Liver (tissue), 9 donors: ENCODE measurements around the gene SCARF1. TPM values are rescaled to one million over a fixed set of nuclear protein-coding genes. Genes with fewer than 3 reads are reported as not detected.

ENCODE experiments used
- DNase-seq: peaks from one replicate; pipeline ENCODE4 v3.0.0-alpha.2; 2017; ENCODE audit warnings: low spot score
- H3K27ac ChIP-seq, 2 donors: one replicate each; pipeline ENCODE4 v1.7.0; 2013; ENCODE audit warnings: inconsistent platforms in 2 of 2, low read length in 2 of 2, control low read depth in 1 of 2, low read depth in 1 of 2, mild to moderate bottlenecking in 1 of 2
- H3K27me3 ChIP-seq, 4 donors: one replicate each; pipeline versions ENCODE4 v1.6.1 to v1.7.0; 2013; ENCODE audit warnings: low read length in 3 of 4, inconsistent platforms in 1 of 4, mild to moderate bottlenecking in 1 of 4, moderate library complexity in 1 of 4; ENCODE audit not compliant: control insufficient read depth in 4 of 4, insufficient read depth in 4 of 4
- H3K36me3 ChIP-seq, 4 donors: one replicate each; pipeline versions ENCODE4 v1.6.1 to v1.7.0; 2013; ENCODE audit warnings: low read length in 3 of 4, mild to moderate bottlenecking in 3 of 4, low read depth in 1 of 4, moderate library complexity in 1 of 4; ENCODE audit not compliant: control insufficient read depth in 4 of 4, insufficient read depth in 3 of 4
- H3K4me1 ChIP-seq, 4 donors: one replicate each; pipeline versions ENCODE4 v1.6.1 to v1.7.0; 2013; ENCODE audit warnings: low read length in 3 of 4, mild to moderate bottlenecking in 3 of 4, moderate library complexity in 1 of 4; ENCODE audit not compliant: control insufficient read depth in 4 of 4, insufficient read depth in 4 of 4
- H3K4me3 ChIP-seq, 3 donors: one replicate each; pipeline versions ENCODE4 v1.6.1 to v1.7.0; 2013; ENCODE audit warnings: low read length in 3 of 3, control low read depth in 1 of 3, low read depth in 1 of 3, mild to moderate bottlenecking in 1 of 3
- H3K9ac ChIP-seq, 2 donors: one replicate each; pipeline ENCODE4 v1.7.0; 2013; ENCODE audit warnings: low read length in 2 of 2, mild to moderate bottlenecking in 2 of 2, moderate library complexity in 2 of 2, control low read depth in 1 of 2, low read depth in 1 of 2
- H3K9me3 ChIP-seq, 4 donors: one replicate each; pipeline versions ENCODE4 v1.6.1 to v1.7.0; 2013; ENCODE audit warnings: low read length in 3 of 4; ENCODE audit not compliant: control insufficient read depth in 4 of 4
- CTCF ChIP-seq: fragments of 150-350 bp; IDR thresholded peaks from 2 replicates; pipeline ENCODE4 v1.5.1; 2017; ENCODE audit warnings: improper control_type of control experiment, low read depth, low read length; ENCODE audit not compliant: missing input control
- EGR1 ChIP-seq, 2 donors: IDR thresholded peaks; 2 replicates each; pipeline ENCODE4 v1.6.1; 2016 to 2018; ENCODE audit warnings: antibody characterized with exemption in 2 of 2, low read depth in 2 of 2
- FOXA1 ChIP-seq: IDR thresholded peaks from 2 replicates; pipeline ENCODE4 v1.6.1; 2016; ENCODE audit warnings: antibody characterized with exemption
- FOXA2 ChIP-seq: IDR thresholded peaks from 2 replicates; pipeline ENCODE4 v1.6.1; 2016; ENCODE audit warnings: antibody characterized with exemption
- GABPA ChIP-seq, 2 donors: IDR thresholded peaks in 1 of 2; conservative IDR thresholded peaks in 1 of 2; 2 replicates each; pipeline ENCODE4 v1.6.1; 2016; ENCODE audit warnings: antibody characterized with exemption in 2 of 2, mild to moderate bottlenecking in 1 of 2, moderate library complexity in 1 of 2
- HNF4A ChIP-seq, 2 donors: conservative IDR thresholded peaks; 2 replicates each; pipeline ENCODE4 v1.6.1; 2016; ENCODE audit warnings: antibody characterized with exemption in 2 of 2, mild to moderate bottlenecking in 2 of 2
- HNF4G ChIP-seq: IDR thresholded peaks from 2 replicates; pipeline ENCODE4 v1.6.1; 2016; ENCODE audit warnings: antibody characterized with exemption
- NR2F2 ChIP-seq: IDR thresholded peaks from 2 replicates; pipeline ENCODE4 v1.6.1; 2016; ENCODE audit warnings: antibody characterized with exemption
- RAD21 ChIP-seq, 2 donors: IDR thresholded peaks; 2 replicates each; pipeline ENCODE4 v1.6.1; 2016; ENCODE audit warnings: antibody characterized with exemption in 2 of 2, mild to moderate bottlenecking in 2 of 2
- RXRA ChIP-seq, 2 donors: IDR thresholded peaks; 2 replicates each; pipeline ENCODE4 v1.6.1; 2017 to 2018; ENCODE audit warnings: antibody characterized with exemption in 2 of 2, mild to moderate bottlenecking in 1 of 2
- SP1 ChIP-seq: IDR thresholded peaks from 2 replicates; pipeline ENCODE4 v1.6.1; 2018; ENCODE audit warnings: antibody characterized with exemption, mild to moderate bottlenecking
- TAF1 ChIP-seq: conservative IDR thresholded peaks from 2 replicates; pipeline ENCODE4 v1.6.1; 2016; ENCODE audit warnings: antibody characterized with exemption, mild to moderate bottlenecking
- YY1 ChIP-seq: IDR thresholded peaks from 2 replicates; pipeline ENCODE4 v1.6.1; 2016; ENCODE audit warnings: antibody characterized with exemption, mild to moderate bottlenecking
- WGBS: extraction: QIAGEN DNeasy Blood & Tissue Kit; methylation state at CpG from one replicate; pipeline ENCODE4 v1.1.7; 2013; 5-methylcytosine and 5-hydroxymethylcytosine counted together
- polyA plus RNA-seq, 2 donors: library from polyadenylated mRNA; stranded (reverse) in 1 of 2; unstranded in 1 of 2; fragments of 200-250 nt in 1 of 2; fragments of >200 nt in 1 of 2; fragmentation: Nextera tagmentation in 1 of 2; extraction: Ambion mirVana in 1 of 2; gene quantifications; one replicate each; pipeline versions ENCODE4 v1.2.1 to v1.2.3, GENCODE V29; 2013 to 2015
- total RNA-seq, 2 donors: library from RNA; depleted of rRNA; stranded (reverse); fragments of >200 nt; gene quantifications; one replicate each; pipeline ENCODE4 v1.2.3, GENCODE V29; 2014
- TF ChIP-seq, protein P1 (sequence below): IDR thresholded peaks from 2 replicates; pipeline ENCODE4 v1.6.1; 2016; ENCODE audit warnings: antibody characterized with exemption
- TF ChIP-seq, protein P2 (sequence below): IDR thresholded peaks from 2 replicates; pipeline ENCODE4 v1.6.1; 2016; ENCODE audit warnings: antibody characterized with exemption
- donor health status: healthy.
- donor health status: healthy.
- donor health status: healthy.
- donor health status: healthy.
- donor health status: healthy.

The SCARF1 gene
- total and polyA plus RNA-seq, 4 donors = 1.3 to 11.9 (median 8.4) TPM

DNA sequence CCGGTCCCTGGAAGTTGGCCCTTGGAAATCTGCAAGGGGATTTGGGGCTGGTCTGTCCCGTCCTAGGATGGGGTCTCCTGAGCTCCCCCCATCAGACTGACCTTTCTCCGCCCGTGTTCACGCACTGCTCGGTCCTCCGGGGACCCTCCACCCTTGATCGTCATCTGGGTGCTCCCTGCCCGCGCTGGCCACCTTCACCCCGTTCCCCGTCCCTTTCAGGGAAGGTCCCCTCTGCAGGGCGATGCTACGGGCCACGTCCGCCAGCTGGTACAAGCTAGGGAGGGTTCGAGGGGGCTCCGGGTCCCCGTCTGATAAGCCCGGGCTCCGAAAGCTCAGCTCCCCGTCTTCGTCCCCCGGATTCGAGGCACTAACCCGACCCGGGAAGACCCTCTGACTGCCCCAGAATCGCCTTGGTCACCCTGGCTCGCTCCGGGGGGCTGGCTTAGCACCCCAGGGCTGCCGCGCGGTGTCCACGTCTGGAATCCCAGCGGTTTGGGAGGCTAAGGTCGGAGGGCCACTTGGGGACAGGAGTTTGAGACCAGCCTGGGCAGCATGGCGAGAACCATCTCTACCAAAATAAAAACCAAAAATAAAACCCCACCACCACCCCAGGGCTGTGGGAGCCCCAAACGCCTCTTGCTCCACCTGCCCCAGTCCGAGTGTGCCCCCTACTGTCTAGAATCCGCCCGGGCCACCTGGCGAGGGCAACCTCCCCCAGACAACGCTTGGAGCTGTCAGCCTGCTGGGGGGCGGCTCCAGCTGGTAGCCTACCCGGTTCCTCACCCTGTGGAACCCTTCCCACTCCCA, 15.8 kb downstream of the SCARF1 start:
- peak; percentile 82 for DNase-seq
- 5% methylated on average over 45 of the region's 45 CpGs for WGBS
- Histone ChIP-seq H3K4me3 (peak overlapping the region in 2 of 3 donors; percentile 70 to 74), H3K27ac (peak overlapping the region; percentile 79 to 88), H3K9ac (peak overlapping the region in 1 of 2 donors; percentile 28), H3K36me3 (no peaks in the 10 kb centered on the region), H3K4me1 (peaks cover 9 to 32% (median 20%) of the 10 kb centered on the region in 4 donors), H3K27me3 (no peaks in the 10 kb centered on the region), H3K9me3 (no peaks in the 10 kb centered on the region)
- no peak for TF ChIP-seq YY1
- TF ChIP-seq, protein P1, sequence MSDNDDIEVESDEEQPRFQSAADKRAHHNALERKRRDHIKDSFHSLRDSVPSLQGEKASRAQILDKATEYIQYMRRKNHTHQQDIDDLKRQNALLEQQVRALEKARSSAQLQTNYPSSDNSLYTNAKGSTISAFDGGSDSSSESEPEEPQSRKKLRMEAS = no peak
- TF ChIP-seq, protein P2, sequence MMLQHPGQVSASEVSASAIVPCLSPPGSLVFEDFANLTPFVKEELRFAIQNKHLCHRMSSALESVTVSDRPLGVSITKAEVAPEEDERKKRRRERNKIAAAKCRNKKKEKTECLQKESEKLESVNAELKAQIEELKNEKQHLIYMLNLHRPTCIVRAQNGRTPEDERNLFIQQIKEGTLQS = no peak
- no peak for TF ChIP-seq SP1
- TF ChIP-seq EGR1 (IDR thresholded peaks at IDR 0.05; ENCODE audit: low read depth in 2 of 2) = no peak
- TF ChIP-seq CTCF = peak; percentile 55
- TF ChIP-seq NR2F2 = no peak
- TF ChIP-seq TAF1 = no peak
- peak; percentile 80 to 85 for TF ChIP-seq RAD21 (IDR thresholded peaks at IDR 0.05)
- TF ChIP-seq GABPA (IDR thresholded peaks at IDR 0.05 in 1 of 2, conservative IDR thresholded peaks at IDR 0.05 in 1 of 2) = no peak
- no peak for TF ChIP-seq FOXA1
- TF ChIP-seq HNF4G = no peak
- no peak for TF ChIP-seq RXRA (IDR thresholded peaks at IDR 0.05)

GRCh38 chr17:1628856-1629503, 16.6 kb downstream of the SCARF1 start:
- H3K9ac ChIP-seq = peak overlapping the region in 1 of 2 donors; percentile 28
- TF ChIP-seq TAF1 (no peak), HNF4G (no peak), FOXA2 (no peak), HNF4A (conservative IDR thresholded peaks at IDR 0.05) (no peak), SP1 (peak; percentile 28), CTCF (peak; percentile 5)
- TF ChIP-seq, protein P2 = no peak
- no peaks in the 10 kb centered on the region for H3K27me3 ChIP-seq
- H3K36me3 ChIP-seq = no peaks in the 10 kb centered on the region
- H3K9me3 ChIP-seq = no peaks in the 10 kb centered on the region
- peaks cover 9 to 32% (median 20%) of the 10 kb centered on the region in 4 donors for H3K4me1 ChIP-seq
- H3K27ac ChIP-seq = peak overlapping the region; percentile 79 to 88
- 1% methylated on average over 77 of the region's 77 CpGs for WGBS
- peak; percentile 96 for DNase-seq
- peak overlapping the region in 2 of 3 donors; percentile 70 to 74 for H3K4me3 ChIP-seq
